HepG2 (cell line): Measurements from ENCODE around the gene PFKFB2. TPM values are rescaled to one million over a fixed set of nuclear protein-coding genes. Genes with fewer than 3 reads are reported as not detected.
A peak's percentile ranks its signal among the peaks of the same experiment; 100 is the strongest.

ENCODE experiments used
- ATAC-seq: fragments of 200-7000 bp; cut with Tn5 transposase; 3 replicates; pipeline ENCODE4 v1.9.1; 2020; ENCODE audit warnings: mild to moderate bottlenecking, moderate library complexity
- BruUV-seq: library from RNA; stranded (reverse); fragments of 400-500 nt; replicated peaks from 2 replicates; lab custom pipeline; 2021; lab: Mats Ljungman, UMichigan
- CTCF ChIA-PET: fragments of 300-600 bp; formaldehyde crosslinking; extraction: SDS; loops from one replicate; lab custom pipeline; 2021; ENCODE audit warnings: low total read pairs, inconsistent platforms, low intra/inter-chr PET ratio; lab: Yijun Ruan, JAX
- POLR2A ChIA-PET: fragments of 350-600 bp; sonication (Branson Sonifier 250); formaldehyde crosslinking; loops from one replicate; lab custom pipeline; 2020; ENCODE audit warnings: antibody characterized with exemption, inconsistent platforms; lab: Yijun Ruan, JAX
- DNase-seq: peaks from one replicate; pipeline ENCODE4 v3.0.0-alpha.2; 2015; ENCODE audit warnings: low spot score
- FAIRE-seq: peaks from 3 replicates; lab custom pipeline; 2011; peaks lifted over from hg19 to GRCh38; lab: Jason Lieb, UNC
- H2AFZ ChIP-seq: one replicate; pipeline ENCODE4 v1.6.1; 2011; ENCODE audit warnings: low read length, inconsistent platforms
- H3K27ac ChIP-seq: fragments of 300-600 bp; 3 replicates; pipeline ENCODE4 v1.8.0; 2011; ENCODE audit warnings: mixed run types, mild to moderate bottlenecking, mixed read lengths, low read length, inconsistent platforms; ENCODE audit not compliant: insufficient read depth; ENCODE audit errors: extremely low read length
- H3K27me3 ChIP-seq, 2 experiments: fragments of 200-600 bp in 1 of 2; 2 replicates in 1 of 2; 3 replicates in 1 of 2; pipeline versions ENCODE4 v1.6.0 to v1.8.0; 2011; ENCODE audit warnings: low read length in 2 of 2, mild to moderate bottlenecking in 2 of 2, moderate library complexity in 2 of 2, inconsistent platforms in 1 of 2; ENCODE audit not compliant: insufficient read depth in 2 of 2, control insufficient read depth in 1 of 2
- H3K36me3 ChIP-seq, 2 experiments: fragments of 200-600 bp in 1 of 2; replicated peaks in 1 of 2; 2 replicates in 1 of 2; 3 replicates in 1 of 2; pipeline versions ENCODE4 v1.5.1 to v1.8.0; 2011; ENCODE audit warnings: low read length in 2 of 2, inconsistent platforms in 1 of 2; ENCODE audit not compliant: insufficient read depth in 2 of 2, control insufficient read depth in 1 of 2
- H3K4me1 ChIP-seq: 2 replicates; pipeline ENCODE4 v1.5.1; 2012; ENCODE audit warnings: low read length, inconsistent platforms; ENCODE audit not compliant: insufficient read depth
- H3K4me2 ChIP-seq: 2 replicates; pipeline ENCODE4 v1.6.0; 2011; ENCODE audit warnings: low read depth, low read length, inconsistent platforms
- H3K4me3 ChIP-seq, 3 experiments: fragments of 200-600 bp in 1 of 3; sonication (generic), shearing (Covaris generic) in 1 of 3; replicated peaks in 1 of 3; 2 replicates each; pipeline ENCODE4 v1.5.1; 2011 to 2016; ENCODE audit warnings: low read length in 3 of 3, inconsistent platforms in 2 of 3, low read depth in 2 of 3, mild to moderate bottlenecking in 2 of 3, control low read depth in 1 of 3, mixed read lengths in 1 of 3; ENCODE audit not compliant: insufficient read depth in 1 of 3
- H3K79me2 ChIP-seq: one replicate; pipeline ENCODE4 v1.6.1; 2011; ENCODE audit warnings: low read length, inconsistent platforms; ENCODE audit not compliant: insufficient read depth
- H3K9ac ChIP-seq: 2 replicates; pipeline ENCODE4 v1.6.0; 2011; ENCODE audit warnings: mild to moderate bottlenecking, low read depth, low read length, inconsistent platforms; ENCODE audit not compliant: insufficient read depth
- H3K9me3 ChIP-seq: 2 replicates; pipeline ENCODE4 v1.5.1; 2012; ENCODE audit warnings: mild to moderate bottlenecking, low read length
- H4K20me1 ChIP-seq: 2 replicates; pipeline ENCODE4 v1.6.0; 2011; ENCODE audit warnings: inconsistent platforms, mild to moderate bottlenecking, low read length, moderate library complexity; ENCODE audit not compliant: insufficient read depth
- DR1 ChIP-seq: sonication (generic); formaldehyde crosslinking; IDR thresholded peaks from 2 replicates; pipeline ENCODE4 v1.8.0; 2021; ENCODE audit warnings: mild to moderate bottlenecking, missing genetic modification reagents, inconsistent platforms
- ZBTB26 ChIP-seq: IDR thresholded peaks from 2 replicates; pipeline ENCODE4 v1.6.1; 2016; ENCODE audit warnings: missing compliant biosample characterization, missing genetic modification reagents, borderline replicate concordance
- ZBTB7B ChIP-seq: sonication (generic); formaldehyde crosslinking; IDR thresholded peaks from 2 replicates; pipeline ENCODE4 v1.4.0; 2020; ENCODE audit warnings: missing genetic modification reagents
- ZNF138 ChIP-seq: sonication (generic); formaldehyde crosslinking; IDR thresholded peaks from 2 replicates; pipeline ENCODE4 v1.5.0; 2020; ENCODE audit warnings: mild to moderate bottlenecking, low read depth, missing genetic modification reagents
- ZNF143 ChIP-seq: sonication (generic); formaldehyde crosslinking; IDR thresholded peaks from 2 replicates; pipeline ENCODE4 v1.4.0; 2020; ENCODE audit warnings: missing genetic modification reagents
- ZNF441 ChIP-seq: sonication (generic); formaldehyde crosslinking; IDR thresholded peaks from 2 replicates; pipeline ENCODE4 v1.7.0; 2021; ENCODE audit warnings: missing genetic modification reagents, borderline replicate concordance
- ZNF777 ChIP-seq: sonication (generic); formaldehyde crosslinking; IDR thresholded peaks from 2 replicates; pipeline ENCODE4 v1.4.0; 2020; ENCODE audit warnings: missing genetic modification reagents
- WGBS: methylation state at CpG from one replicate; pipeline ENCODE4 v1.1.6; 2017; ENCODE audit warnings: low lambda C conversion rate; 5-methylcytosine and 5-hydroxymethylcytosine counted together
- in situ Hi-C: cut with HindIII; loops from 2 replicates; pipeline ENCODE4 v1.10.0; 2017; ENCODE audit warnings: low pct_unique_long_range_greater_than_20kb; ENCODE audit not compliant: extremely low pct_ligation_motif_present
- intact Hi-C: fragments of 100-400 bp; cut with micrococcal nuclease; formaldehyde crosslinking; loops from one replicate; pipeline ENCODE4 v1.10.0; 2022; ENCODE audit not compliant: unreplicated experiment
- polyA plus RNA-seq, 8 experiments: library from polyadenylated mRNA; depleted of rRNA in 3 of 8; stranded (reverse) in 7 of 8; unstranded in 1 of 8; fragments of >200 nt; fragmentation: Illumina TruSeq in 4 of 8; extraction: Trizol in 4 of 8; gene quantifications; 2 replicates each; pipeline versions ENCODE4 v1.2.1 to v1.2.3, GENCODE V29; 2011 to 2016; ENCODE audit warnings: low read depth in 4 of 8, missing spikeins in 1 of 8, mixed read lengths in 1 of 8; ENCODE audit not compliant: insufficient read depth in 1 of 8
- total RNA-seq, 5 experiments: library from RNA; depleted of rRNA; stranded (reverse); fragments of >200 nt; fragmentation: Illumina TruSeq; extraction: Trizol; gene quantifications; 2 replicates each; pipeline ENCODE4 v1.2.3, GENCODE V29; 2016; ENCODE audit warnings: low read depth in 1 of 5
- TF ChIP-seq, protein P1 (sequence below): sonication (generic); formaldehyde crosslinking; IDR thresholded peaks from 2 replicates; pipeline ENCODE4 v1.5.0; 2020; ENCODE audit warnings: mild to moderate bottlenecking, missing genetic modification reagents, borderline replicate concordance
- TF ChIP-seq, protein P2 (sequence below): sonication (generic); formaldehyde crosslinking; IDR thresholded peaks from 2 replicates; pipeline ENCODE4 v1.5.1; 2020; ENCODE audit warnings: mild to moderate bottlenecking, missing genetic modification reagents, moderate library complexity

The PFKFB2 gene
- total and polyA plus RNA-seq, 2 of the 13 experiments (the other 11 are each of a cell fraction or from before 2014, with no cell fraction given): 4.6 to 10.6 TPM

- no TSS peak for BruUV-seq
- H3K4me3 ChIP-seq: no peak overlapping the region
- CTCF ChIA-PET: interaction anchor here (1.0 kb wide), 1 partner anchor 18 kb away, joined by 3 read pairs; no protein-coding TSS in a partner anchor
- ATAC-seq: peak; percentile 15; the same call in 2 of the 3 replicates
- H4K20me1 ChIP-seq: no peaks in the 10 kb centered on the region
- H3K36me3 ChIP-seq: no peaks in the 10 kb centered on the region
- H3K4me1 ChIP-seq: peaks cover 84% of the 10 kb centered on the region
- no peak for FAIRE-seq
- in situ Hi-C loops: no loop called here
- no peak for DNase-seq
- H3K9ac ChIP-seq: no peak overlapping the region
- H3K27ac ChIP-seq: peak overlapping the region; percentile 36
- WGBS: 81% methylated on average over 12 of the region's 15 CpGs
- no peak overlapping the region for H2AFZ ChIP-seq
- no peaks in the 10 kb centered on the region for H3K9me3 ChIP-seq
- no peaks in the 10 kb centered on the region for H3K27me3 ChIP-seq
- TF ChIP-seq ZNF441 (CRISPR knock-in tag) (no peak), ZNF143 (CRISPR knock-in tag) (0 out of 2 replicates have a peak, but pooled peaks have one; percentile 24), ZNF777 (CRISPR knock-in tag) (0 out of 2 replicates have a peak, but pooled peaks have one; percentile 5), ZBTB7B (CRISPR knock-in tag) (no peak), ZBTB26 (CRISPR knock-in tag) (peak; percentile 19; the same call in 1 of the 2 replicates), DR1 (CRISPR knock-in tag) (no peak), ZNF138 (CRISPR knock-in tag) (no peak)
- TF ChIP-seq, protein P1, sequence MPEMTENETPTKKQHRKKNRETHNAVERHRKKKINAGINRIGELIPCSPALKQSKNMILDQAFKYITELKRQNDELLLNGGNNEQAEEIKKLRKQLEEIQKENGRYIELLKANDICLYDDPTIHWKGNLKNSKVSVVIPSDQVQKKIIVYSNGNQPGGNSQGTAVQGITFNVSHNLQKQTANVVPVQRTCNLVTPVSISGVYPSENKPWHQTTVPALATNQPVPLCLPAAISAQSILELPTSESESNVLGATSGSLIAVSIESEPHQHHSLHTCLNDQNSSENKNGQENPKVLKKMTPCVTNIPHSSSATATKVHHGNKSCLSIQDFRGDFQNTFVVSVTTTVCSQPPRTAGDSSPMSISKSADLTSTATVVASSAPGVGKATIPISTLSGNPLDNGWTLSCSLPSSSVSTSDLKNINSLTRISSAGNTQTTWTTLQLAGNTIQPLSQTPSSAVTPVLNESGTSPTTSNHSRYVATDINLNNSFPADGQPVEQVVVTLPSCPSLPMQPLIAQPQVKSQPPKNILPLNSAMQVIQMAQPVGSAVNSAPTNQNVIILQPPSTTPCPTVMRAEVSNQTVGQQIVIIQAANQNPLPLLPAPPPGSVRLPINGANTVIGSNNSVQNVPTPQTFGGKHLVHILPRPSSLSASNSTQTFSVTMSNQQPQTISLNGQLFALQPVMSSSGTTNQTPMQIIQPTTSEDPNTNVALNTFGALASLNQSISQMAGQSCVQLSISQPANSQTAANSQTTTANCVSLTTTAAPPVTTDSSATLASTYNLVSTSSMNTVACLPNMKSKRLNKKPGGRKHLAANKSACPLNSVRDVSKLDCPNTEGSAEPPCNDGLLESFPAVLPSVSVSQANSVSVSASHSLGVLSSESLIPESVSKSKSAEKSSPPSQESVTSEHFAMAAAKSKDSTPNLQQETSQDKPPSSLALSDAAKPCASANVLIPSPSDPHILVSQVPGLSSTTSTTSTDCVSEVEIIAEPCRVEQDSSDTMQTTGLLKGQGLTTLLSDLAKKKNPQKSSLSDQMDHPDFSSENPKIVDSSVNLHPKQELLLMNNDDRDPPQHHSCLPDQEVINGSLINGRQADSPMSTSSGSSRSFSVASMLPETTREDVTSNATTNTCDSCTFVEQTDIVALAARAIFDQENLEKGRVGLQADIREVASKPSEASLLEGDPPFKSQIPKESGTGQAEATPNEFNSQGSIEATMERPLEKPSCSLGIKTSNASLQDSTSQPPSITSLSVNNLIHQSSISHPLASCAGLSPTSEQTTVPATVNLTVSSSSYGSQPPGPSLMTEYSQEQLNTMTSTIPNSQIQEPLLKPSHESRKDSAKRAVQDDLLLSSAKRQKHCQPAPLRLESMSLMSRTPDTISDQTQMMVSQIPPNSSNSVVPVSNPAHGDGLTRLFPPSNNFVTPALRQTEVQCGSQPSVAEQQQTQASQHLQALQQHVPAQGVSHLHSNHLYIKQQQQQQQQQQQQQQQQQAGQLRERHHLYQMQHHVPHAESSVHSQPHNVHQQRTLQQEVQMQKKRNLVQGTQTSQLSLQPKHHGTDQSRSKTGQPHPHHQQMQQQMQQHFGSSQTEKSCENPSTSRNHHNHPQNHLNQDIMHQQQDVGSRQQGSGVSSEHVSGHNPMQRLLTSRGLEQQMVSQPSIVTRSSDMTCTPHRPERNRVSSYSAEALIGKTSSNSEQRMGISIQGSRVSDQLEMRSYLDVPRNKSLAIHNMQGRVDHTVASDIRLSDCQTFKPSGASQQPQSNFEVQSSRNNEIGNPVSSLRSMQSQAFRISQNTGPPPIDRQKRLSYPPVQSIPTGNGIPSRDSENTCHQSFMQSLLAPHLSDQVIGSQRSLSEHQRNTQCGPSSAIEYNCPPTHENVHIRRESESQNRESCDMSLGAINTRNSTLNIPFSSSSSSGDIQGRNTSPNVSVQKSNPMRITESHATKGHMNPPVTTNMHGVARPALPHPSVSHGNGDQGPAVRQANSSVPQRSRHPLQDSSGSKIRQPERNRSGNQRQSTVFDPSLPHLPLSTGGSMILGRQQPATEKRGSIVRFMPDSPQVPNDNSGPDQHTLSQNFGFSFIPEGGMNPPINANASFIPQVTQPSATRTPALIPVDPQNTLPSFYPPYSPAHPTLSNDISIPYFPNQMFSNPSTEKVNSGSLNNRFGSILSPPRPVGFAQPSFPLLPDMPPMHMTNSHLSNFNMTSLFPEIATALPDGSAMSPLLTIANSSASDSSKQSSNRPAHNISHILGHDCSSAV (CRISPR knock-in tag): no peak
- TF ChIP-seq, protein P2, sequence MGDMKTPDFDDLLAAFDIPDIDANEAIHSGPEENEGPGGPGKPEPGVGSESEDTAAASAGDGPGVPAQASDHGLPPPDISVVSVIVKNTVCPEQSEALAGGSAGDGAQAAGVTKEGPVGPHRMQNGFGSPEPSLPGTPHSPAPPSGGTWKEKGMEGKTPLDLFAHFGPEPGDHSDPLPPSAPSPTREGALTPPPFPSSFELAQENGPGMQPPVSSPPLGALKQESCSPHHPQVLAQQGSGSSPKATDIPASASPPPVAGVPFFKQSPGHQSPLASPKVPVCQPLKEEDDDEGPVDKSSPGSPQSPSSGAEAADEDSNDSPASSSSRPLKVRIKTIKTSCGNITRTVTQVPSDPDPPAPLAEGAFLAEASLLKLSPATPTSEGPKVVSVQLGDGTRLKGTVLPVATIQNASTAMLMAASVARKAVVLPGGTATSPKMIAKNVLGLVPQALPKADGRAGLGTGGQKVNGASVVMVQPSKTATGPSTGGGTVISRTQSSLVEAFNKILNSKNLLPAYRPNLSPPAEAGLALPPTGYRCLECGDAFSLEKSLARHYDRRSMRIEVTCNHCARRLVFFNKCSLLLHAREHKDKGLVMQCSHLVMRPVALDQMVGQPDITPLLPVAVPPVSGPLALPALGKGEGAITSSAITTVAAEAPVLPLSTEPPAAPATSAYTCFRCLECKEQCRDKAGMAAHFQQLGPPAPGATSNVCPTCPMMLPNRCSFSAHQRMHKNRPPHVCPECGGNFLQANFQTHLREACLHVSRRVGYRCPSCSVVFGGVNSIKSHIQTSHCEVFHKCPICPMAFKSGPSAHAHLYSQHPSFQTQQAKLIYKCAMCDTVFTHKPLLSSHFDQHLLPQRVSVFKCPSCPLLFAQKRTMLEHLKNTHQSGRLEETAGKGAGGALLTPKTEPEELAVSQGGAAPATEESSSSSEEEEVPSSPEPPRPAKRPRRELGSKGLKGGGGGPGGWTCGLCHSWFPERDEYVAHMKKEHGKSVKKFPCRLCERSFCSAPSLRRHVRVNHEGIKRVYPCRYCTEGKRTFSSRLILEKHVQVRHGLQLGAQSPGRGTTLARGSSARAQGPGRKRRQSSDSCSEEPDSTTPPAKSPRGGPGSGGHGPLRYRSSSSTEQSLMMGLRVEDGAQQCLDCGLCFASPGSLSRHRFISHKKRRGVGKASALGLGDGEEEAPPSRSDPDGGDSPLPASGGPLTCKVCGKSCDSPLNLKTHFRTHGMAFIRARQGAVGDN: peak; percentile 23; the same call in 1 of the 2 replicates
- TF ChIP-seq, all 625 proteins: peak for 4
- no peaks in the 10 kb centered on the region for H3K79me2 ChIP-seq
- POLR2A ChIA-PET: interaction anchor here (2.7 to 3.8 kb wide), 3 partner anchors 10 to 32 kb away, joined by 11 to 22 read pairs (median 11); partner anchors contain the start of genes C1orf116 and PFKFB2
- no peak overlapping the region for H3K4me2 ChIP-seq
- intact Hi-C loops: loop anchor here (1.0 kb wide), 2 partner anchors 13 to 40 kb away; no protein-coding TSS in a partner anchor
Measured at GRCh38 chr1:207021876-207022596, 31.0 kb upstream of the PFKFB2 start.
